GM12892 (cell line): ENCODE measurements around the gene LRFN4.

Experiments used
- DNase-seq: peaks from one replicate; pipeline ENCODE4 v3.0.0; 2011; ENCODE audit not compliant: insufficient read length
- FAIRE-seq: peaks from 2 replicates; lab custom pipeline; 2011; peaks lifted over from hg19 to GRCh38; lab: Jason Lieb, UNC
- POLR2A ChIP-seq: IDR thresholded peaks from 2 replicates; pipeline ENCODE4 v1.6.1; 2011; ENCODE audit warnings: low read depth, low read length, control low read depth
- POLR2AphosphoS5 ChIP-seq: IDR thresholded peaks from 2 replicates; pipeline ENCODE4 v1.6.1; 2011; ENCODE audit warnings: low read depth, low read length, control low read depth
- TAF1 ChIP-seq: IDR thresholded peaks from 2 replicates; pipeline ENCODE4 v1.6.1; 2011; ENCODE audit warnings: low read depth, mild to moderate bottlenecking, control low read depth, low read length, borderline replicate concordance

LRFN4 gene

DNA sequence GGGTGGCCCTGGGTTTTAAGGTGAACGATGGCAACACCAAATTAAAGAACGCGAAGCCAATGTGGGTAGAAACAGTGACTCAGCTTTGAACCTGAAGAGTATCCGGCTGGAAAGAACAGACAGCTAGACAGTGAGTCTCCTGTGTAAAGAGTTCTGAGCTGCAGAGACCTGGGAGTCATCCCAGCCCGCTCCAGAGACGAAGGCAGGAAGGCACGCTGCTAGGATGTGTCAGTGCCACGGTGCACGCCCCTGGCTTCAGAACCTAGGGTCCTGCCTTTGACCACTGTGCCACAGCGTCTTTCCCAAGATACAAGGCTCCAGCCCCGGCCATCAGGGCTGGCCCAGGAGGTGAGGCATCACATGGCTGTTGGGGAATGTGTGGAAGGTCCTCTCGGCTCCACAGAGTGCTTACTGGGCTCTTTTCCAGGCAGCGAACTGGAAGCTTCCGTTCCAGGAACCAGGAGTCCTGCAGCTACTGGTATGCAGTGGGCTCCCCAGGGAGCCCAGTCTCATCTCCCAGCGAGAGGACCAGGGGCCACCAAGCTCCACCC, 29.9 kb downstream of the LRFN4 start:
- TF ChIP-seq TAF1 = no peak
- no peak for TF ChIP-seq POLR2AphosphoS5
- TF ChIP-seq POLR2A = no peak
- DNase-seq (no peak), FAIRE-seq (no peak)

DNA sequence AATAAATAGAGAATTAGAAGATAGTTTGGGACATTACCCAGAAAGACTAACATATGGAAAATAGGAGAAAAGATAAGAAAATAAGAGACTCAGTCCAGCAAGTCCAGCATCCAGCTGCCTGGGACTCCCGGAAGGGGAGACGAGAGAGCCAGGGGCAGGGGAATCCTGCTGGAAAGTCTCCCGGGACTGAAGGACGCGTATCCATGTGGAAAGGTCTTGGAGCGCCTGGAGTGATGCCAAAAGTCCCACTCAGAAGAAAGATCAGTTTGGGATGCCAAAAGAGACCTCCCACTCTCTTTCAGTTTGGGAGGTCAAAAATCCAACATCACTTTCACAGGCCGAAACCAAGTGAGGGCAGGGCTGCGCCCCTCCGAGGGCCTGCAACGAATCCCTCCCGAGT, 30.7 kb downstream of the LRFN4 start:
- TF ChIP-seq POLR2AphosphoS5 (no peak), POLR2A (no peak), TAF1 (no peak)
- FAIRE-seq = no peak
- DNase-seq = no peak

DNA sequence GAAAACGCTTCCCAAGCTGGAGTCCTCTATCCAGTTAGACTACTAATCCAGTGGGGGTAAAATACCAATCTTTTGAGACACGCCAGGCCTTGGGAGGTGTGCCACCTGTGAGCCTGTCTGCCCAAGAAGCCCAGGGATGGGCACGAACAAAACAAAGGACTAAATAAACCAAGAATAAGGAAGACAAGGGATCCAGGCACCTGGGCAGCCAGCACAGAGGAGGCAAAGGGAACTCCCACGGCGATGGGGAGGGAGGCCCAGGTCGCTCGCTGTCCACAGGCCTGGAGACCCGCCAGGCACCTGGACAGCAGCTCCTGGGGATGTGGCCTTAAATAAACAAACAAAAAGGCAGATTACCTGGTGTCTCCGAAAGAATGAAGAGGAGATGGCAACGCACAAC, 31.4 kb downstream of the LRFN4 start:
- no peak for DNase-seq
- TF ChIP-seq POLR2A (no peak), TAF1 (no peak), POLR2AphosphoS5 (no peak)
- FAIRE-seq = no peak

DNA sequence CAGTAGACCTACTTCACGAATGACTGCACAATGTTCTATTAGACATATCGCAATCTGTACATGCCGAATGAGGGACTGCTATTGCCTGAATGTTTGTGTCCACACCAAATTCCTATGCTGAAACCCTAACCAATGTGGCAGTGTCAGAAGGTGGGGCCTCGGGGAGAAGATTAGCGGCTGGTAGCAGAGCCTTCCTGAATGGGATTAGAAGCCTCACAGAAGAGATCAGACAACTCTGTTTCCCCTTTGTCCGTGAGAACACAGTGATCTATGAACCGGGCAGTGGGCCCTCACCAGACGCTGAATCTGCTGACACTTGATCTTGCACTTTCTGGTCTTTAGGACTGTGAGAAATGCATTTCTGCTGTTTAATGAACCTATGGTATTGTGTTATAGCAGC, 33.1 kb downstream of the LRFN4 start:
- FAIRE-seq = no peak
- no peak for DNase-seq
- TF ChIP-seq POLR2AphosphoS5 (no peak), TAF1 (no peak), POLR2A (no peak)

DNA sequence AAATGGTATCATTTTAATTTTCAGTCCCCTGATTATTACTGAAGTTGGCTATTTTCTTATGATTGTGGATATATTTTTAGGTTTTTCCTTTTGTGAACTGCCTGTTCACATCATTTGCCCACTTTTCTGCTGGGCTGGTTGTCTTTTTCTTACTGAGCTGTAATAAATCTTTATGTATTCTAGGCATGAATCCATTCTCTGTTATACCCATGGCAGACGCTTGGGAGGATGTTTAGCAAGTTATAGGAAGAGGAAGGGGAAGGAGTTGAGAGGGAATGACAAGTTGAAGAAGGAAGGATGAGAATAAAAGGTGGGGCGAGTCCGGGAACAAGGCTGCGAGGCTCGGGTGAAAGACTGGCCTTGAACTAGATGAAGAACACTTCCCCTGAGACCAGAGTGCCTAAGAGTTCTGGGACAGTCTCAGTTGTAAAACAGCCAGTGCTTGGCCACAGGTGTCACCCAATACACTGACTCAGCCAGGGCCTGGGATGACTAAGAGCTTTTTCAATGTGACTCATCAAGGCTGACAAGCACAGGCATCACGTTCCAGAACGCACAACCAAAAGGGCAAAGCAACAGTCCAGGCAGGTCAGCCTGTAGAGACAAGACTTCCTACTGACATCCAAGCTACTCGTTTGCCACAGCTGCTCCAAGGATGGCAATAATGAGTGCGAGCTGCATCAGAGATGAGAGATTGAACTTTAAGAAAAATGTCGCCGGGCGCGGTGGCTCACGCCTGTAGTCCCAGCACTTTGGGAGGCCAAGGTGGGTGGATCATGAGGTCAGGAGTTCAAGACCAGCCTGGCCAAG, 35.2 kb downstream of the LRFN4 start:
- peak; percentile 97 for FAIRE-seq
- DNase-seq = peak; percentile 77

DNA sequence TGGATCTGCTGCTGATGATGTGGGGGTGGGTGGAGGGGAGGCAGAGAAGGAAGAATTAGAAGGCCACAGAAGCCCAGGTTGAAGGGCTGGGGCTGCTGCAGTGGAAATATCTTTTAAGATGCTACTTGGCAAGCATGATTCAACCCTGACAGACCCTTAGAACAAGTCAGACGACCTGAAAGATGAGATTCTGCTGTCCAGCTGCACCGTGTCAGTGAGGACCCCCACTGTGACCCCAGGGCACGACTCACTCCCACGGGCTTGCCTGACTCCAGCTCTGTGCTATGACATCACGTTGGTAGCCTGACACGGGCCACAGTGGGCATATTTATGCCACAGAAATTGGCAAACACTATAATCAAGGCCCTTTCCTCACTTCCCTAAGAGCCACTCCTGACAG, 36.0 kb downstream of the LRFN4 start:
- no peak for DNase-seq
- FAIRE-seq = no peak
- TF ChIP-seq POLR2A (no peak), POLR2AphosphoS5 (no peak), TAF1 (no peak)

More for the DNA sequence above, 35.2 kb downstream of the LRFN4 start:
- no peak for TF ChIP-seq TAF1
- TF ChIP-seq POLR2AphosphoS5 = peak; percentile 66; the same call in 1 of the 2 replicates
- TF ChIP-seq POLR2A = no peak

DNA sequence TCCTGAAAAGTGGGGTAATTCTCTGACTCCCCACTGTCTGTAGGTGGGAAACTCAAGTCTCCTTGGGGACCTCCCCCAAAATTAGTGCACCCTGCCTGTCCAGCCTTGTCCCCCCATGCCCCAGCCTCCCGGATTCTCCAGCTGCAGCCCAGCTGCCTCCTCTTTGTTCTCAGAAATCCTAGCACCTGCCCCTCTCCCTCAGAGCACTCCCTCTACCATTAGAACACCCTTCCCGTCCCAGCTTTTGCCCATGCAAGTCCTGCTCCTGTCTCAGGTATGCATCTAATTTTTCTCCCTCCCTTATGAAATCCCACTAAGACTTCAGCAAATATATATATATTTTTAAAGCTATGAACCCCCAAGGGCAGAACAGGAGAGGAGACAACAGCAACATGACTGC, 37.3 kb downstream of the LRFN4 start:
- DNase-seq = no peak
- no peak for TF ChIP-seq POLR2A
- TF ChIP-seq POLR2AphosphoS5 = no peak
- TF ChIP-seq TAF1 = no peak
- FAIRE-seq = no peak

DNA sequence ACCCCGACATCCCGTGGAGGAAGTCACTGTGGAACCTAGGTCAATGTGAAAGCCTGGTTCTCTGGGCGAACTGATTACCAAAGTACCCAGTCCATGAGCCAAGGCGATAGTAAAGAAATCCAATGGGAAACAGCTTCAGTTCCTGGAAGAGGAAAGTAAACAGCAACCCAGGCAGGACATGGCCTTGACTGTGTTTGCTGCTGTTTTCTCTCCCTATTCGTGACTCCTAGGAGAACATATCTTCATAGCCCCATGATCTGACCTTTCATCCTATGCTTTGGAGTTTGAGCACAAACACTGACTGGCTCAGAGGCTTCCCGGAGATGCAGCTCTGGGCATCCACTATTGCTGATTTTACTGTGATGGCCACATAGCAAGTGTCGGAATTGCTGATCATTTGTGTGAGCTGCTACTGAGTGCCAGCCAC, 45.1 kb downstream of the LRFN4 start:
- TF ChIP-seq POLR2AphosphoS5 (no peak), POLR2A (no peak), TAF1 (no peak)
- no peak for FAIRE-seq
- DNase-seq = no peak

DNA sequence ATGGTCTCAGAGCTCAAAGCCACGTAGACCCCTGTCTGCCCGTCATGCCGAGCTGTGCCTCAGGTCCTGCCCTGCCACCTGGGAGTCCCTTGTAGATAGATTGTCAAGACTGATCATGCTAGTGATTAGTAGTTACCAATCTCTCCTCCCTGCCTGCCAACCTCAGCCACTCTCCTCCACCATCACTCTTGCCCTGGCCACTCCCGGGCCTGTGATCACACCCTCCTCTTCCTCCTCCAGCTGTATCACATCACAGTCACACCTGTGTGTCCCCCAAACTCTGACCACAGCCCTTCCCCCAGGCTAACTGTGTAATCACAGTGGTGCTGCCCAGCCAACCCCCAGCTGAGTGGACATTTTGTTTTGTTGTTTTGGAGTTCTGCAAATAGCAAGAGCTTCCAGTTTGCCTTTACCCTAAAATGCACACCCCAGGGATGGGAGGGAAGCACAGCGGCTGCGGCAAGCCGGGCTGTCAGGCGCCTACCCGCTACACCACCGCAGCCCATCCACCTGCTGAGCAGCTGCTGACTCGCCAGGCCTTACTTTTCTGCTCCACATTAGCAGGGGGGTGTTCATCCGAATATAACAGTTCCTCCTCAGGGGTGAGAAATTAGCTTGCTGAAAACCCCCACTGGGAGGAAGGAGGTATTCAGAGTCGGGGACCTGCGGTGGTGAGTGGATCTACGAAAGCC, 45.8 kb downstream of the LRFN4 start:
- no peak for FAIRE-seq
- TF ChIP-seq POLR2AphosphoS5 (no peak), TAF1 (no peak), POLR2A (no peak)
- DNase-seq = no peak

DNA sequence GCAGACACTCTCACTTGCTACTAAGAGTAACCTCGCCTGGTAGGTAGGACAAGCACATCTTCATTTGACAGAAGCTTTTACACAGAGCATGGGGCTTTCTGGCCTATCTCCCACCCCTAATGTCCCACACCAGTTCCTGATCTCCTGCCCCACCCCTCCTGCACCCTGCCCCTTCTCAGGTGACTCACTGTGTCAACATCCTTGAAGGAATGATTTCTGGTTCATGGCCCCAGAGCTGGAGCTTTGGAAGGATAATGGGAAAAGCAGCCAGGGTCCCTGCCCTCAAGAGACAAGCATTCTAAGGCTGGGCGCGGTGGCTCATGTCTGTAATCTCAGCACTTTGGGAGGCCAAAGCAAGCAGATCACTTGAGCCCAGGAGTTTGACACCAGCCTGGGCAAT, 47.2 kb downstream of the LRFN4 start:
- no peak for DNase-seq
- no peak for FAIRE-seq
- TF ChIP-seq POLR2A (no peak), TAF1 (no peak), POLR2AphosphoS5 (no peak)

DNA sequence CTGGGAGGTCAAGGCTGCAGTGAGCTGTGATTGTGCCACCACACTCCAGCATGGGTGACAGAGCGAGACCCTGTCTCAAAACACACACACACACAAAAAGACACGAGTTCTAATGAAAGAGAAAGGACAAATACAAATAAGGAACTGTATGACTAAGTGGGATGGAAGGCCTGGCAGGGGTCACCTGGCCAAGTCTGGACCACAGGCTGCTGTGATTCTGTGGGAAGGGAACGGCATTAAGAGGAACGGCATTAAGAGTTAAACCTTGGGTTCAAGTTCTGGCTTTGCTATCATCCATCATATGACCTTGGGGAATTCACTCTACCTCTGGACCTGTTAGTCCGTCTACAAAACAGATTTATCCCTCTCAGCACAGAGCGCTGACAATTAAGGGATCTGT, 47.7 kb downstream of the LRFN4 start:
- DNase-seq (no peak), FAIRE-seq (peak; percentile 17)
- TF ChIP-seq POLR2AphosphoS5 (no peak), POLR2A (no peak)
